ENCODE results near the gene LENG8. TPM values are rescaled to one million over a fixed set of nuclear protein-coding genes. Genes with fewer than 3 reads are reported as not detected.
"Not testable (repeated sequence)": the region's sequence is repeated elsewhere in the genome, so short reads cannot be mapped to it uniquely, and the experiment has no call there.

Gene LENG8
- polyA plus RNA-seq, 1 donor = 248 TPM

DNA sequence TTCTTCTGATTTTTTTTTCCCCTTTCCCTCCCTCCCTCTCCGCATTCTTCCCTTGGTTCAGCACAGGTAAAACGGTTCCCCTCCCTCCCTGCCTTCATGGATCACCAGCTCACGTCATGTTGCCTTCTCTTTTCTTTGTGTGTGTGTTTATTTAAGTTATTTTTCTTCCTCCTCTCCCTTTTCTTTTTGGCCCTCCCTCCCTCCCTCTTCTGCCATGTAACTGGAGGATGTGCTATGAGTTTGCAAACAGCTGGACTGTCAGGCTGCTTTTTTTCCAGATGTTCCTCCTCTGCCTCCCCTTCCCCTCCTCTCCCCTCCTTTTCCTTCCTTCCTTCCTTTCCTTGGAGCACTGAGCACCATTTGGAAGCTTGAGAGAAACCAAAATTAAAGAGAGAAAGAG lies 12.6 kb downstream of the LENG8 start:
- H3K9me3 ChIP-seq (ENCODE audit: control insufficient read depth, low read depth, low read length) = peaks cover 6% of the 10 kb centered on the region
- H3K36me3 ChIP-seq (ENCODE audit: control insufficient read depth, insufficient read depth, low read length) = peaks cover 64% of the 10 kb centered on the region
- no peaks in the 10 kb centered on the region for H3K27me3 ChIP-seq (ENCODE audit: control insufficient read depth, insufficient read depth, low read length)
- no peak overlapping the region for H3K4me3 ChIP-seq (ENCODE audit: low read length)
- H3K27ac ChIP-seq (ENCODE audit: low read length) = peak overlapping the region; percentile 98
- 67% methylated on average over 3 of the region's 3 CpGs for WGBS (ENCODE audit: insufficient coverage, low lambda C conversion rate)
- DNase-seq = no peak
- H3K4me1 ChIP-seq (ENCODE audit: control insufficient read depth, insufficient read depth, low read length) = peaks cover 37% of the 10 kb centered on the region

DNA sequence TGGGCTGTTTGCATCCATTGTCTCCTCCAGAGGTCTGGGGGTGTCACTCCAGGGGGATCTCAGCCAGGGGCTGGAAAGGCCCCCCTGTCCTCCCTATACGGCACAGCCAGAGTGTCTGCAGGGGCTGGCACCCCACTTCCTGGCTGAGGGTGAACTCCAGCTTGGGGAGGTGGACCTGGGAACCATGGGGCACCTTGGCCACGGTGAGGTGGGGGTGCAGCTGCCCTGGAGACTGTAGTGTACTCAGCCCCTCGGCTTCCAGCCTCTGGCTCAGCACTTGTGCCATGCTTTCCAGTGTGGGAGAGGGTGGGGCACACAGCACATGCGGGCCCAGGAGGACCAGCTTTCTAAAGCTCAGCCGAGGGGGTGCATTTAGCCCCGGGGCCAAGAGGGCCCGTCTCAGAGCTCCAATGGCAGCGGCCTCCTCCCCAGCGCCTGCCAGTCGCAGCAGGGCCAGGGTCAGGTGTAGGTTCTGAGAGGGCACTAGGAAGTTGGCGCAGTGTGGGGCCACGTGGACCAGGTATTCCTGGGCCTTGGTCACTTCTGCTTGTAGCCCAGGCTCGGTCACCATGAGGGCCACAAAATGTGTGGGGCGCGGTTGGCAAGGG lies 13.2 kb downstream of the LENG8 start:
- peak overlapping the region; percentile 98 for H3K27ac ChIP-seq (ENCODE audit: low read length)
- no peaks in the 10 kb centered on the region for H3K27me3 ChIP-seq (ENCODE audit: control insufficient read depth, insufficient read depth, low read length)
- peak in 1 of 2 donors; percentile 40 for DNase-seq
- H3K36me3 ChIP-seq (ENCODE audit: control insufficient read depth, insufficient read depth, low read length) = peaks cover 59% of the 10 kb centered on the region
- peaks cover 6% of the 10 kb centered on the region for H3K9me3 ChIP-seq (ENCODE audit: control insufficient read depth, low read depth, low read length)
- H3K4me3 ChIP-seq (ENCODE audit: low read length) = peak overlapping the region; percentile 62
- H3K4me1 ChIP-seq (ENCODE audit: control insufficient read depth, insufficient read depth, low read length) = peaks cover 42% of the 10 kb centered on the region
- no CpG with 5 or more reads among the region's 15 CpGs for WGBS (ENCODE audit: insufficient coverage, low lambda C conversion rate)

DNA sequence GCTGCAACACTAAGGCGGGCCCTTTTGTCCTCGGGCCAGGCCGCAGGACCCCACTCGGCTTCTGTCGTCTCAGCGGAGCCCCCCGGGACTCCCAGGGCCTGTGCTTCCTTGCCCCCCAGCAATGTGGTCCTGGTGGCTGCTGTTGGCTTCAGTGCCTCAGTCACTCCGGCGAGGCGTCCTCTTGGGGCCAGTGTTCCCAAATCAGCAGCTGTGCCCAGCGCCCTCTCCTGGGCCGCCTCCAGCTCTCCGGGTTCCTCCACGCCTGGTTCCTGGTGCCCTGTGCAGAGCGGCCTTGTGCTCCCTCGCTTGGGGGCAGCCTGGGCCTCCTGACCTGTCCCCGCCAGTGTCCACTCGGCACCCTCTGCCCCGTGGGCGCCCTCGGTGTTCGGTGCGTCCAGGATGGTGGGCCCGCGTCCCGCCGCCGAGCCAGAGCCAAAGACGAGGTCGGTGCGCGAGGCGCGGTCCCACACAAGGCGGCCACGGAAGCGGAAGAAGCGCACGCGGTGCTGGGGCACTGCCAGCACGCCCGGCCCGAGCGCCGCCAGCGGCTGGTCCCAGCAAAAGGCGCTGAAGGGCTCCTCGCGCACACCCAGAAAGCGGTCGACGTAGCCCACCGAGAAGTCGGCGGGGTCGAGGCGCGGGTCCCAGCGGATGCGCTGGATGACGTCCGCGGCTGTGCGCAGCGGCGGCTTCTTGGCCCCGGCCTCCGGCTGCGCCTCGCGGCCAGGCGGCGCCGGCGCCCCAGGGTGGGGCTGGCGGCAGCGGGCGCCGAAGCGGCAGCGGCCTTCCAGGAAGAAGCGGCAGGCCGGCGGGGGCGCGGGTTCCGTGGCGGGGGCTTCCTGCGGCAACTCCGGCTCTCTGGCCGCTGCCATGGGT lies 13.9 kb downstream of the LENG8 start:
- Histone ChIP-seq H3K4me3 (ENCODE audit: low read length) (peak overlapping the region; percentile 62), H3K36me3 (ENCODE audit: control insufficient read depth, insufficient read depth, low read length) (peaks cover 53% of the 10 kb centered on the region), H3K27ac (ENCODE audit: low read length) (peak overlapping the region; percentile 98), H3K9me3 (ENCODE audit: control insufficient read depth, low read depth, low read length) (peaks cover 6% of the 10 kb centered on the region), H3K4me1 (ENCODE audit: control insufficient read depth, insufficient read depth, low read length) (peaks cover 47% of the 10 kb centered on the region), H3K27me3 (ENCODE audit: control insufficient read depth, insufficient read depth, low read length) (no peaks in the 10 kb centered on the region)
- DNase-seq = peak in 1 of 2 donors; percentile 82
- WGBS (ENCODE audit: insufficient coverage, low lambda C conversion rate) = no CpG with 5 or more reads among the region's 91 CpGs

DNA sequence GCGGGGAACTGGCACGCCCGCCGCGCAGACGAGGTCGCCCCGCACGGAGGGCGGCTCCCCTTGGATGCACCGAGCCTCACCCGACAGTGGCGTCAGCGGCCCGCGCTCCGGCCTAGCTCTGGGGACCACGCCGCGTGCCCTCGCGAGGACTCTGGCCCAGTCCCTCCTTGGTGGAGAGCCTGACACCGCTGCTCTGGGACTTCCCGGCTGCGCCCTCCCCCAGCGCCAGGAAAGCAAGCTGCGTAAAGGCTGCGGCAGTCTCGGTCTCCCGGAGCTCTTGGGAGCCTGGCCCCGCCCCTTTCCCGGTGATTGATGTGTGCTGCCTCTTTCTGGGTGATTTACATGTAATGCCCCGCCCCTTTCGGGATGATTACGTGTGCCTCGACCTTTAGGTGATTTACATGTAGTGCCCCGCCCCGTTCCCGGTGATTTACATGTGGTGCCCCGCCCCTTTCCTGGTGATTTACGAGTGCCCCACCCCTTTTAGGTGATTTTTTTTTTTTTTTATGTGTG lies 14.6 kb downstream of the LENG8 start, which contains the start of gene LENG9:
Gene LENG9, minus strand, starts transcription at position 248 of the 513 bp plus-strand sequence. CDS start 252 bp downstream, outside the sequence.
- Histone ChIP-seq H3K4me1 (ENCODE audit: control insufficient read depth, insufficient read depth, low read length) (peaks cover 50% of the 10 kb centered on the region), H3K27me3 (ENCODE audit: control insufficient read depth, insufficient read depth, low read length) (no peaks in the 10 kb centered on the region)
- WGBS (ENCODE audit: insufficient coverage, low lambda C conversion rate) = no CpG with 5 or more reads among the region's 41 CpGs

DNA sequence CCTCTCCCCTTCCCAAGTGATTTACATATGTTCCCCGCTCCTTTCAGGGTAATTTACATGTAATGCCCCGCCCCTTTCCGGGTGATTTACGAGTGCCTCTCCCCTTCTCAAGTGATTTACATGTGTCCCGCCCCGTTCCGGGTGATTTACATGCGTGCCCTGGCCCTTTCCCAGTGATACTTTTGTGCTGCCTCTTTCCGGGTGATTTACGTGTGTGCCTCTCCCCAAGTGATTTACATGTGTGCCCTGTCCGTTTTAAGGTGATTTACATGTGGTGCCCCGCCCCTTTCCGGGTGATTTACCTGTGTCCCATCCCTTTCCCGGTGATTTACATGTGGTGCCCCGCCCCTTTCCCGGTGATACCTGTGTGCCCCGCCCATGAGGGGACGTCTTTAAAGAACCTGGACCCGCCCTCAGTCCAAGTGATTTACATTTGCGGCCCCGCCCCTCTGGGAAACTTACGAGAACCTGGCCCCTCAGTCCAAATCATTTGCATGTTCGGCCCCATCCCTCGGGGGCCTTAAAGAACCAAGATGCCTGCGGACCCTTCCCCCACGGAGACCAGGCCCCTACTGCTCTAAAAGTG lies 15.1 kb downstream of the LENG8 start:
- H3K27me3 ChIP-seq (ENCODE audit: control insufficient read depth, insufficient read depth, low read length) = no peaks in the 10 kb centered on the region
- no CpG with 5 or more reads among the region's 26 CpGs for WGBS (ENCODE audit: insufficient coverage, low lambda C conversion rate)
- H3K36me3 ChIP-seq (ENCODE audit: control insufficient read depth, insufficient read depth, low read length) = peaks cover 41% of the 10 kb centered on the region
- H3K4me3 ChIP-seq (ENCODE audit: low read length) = peak overlapping the region; percentile 54
- peaks cover 54% of the 10 kb centered on the region for H3K4me1 ChIP-seq (ENCODE audit: control insufficient read depth, insufficient read depth, low read length)
- peak overlapping the region; percentile 98 for H3K27ac ChIP-seq (ENCODE audit: low read length)
- H3K9me3 ChIP-seq (ENCODE audit: control insufficient read depth, low read depth, low read length) = peaks cover 6% of the 10 kb centered on the region
- peak; percentile 94 to 98 for DNase-seq

More for the DNA sequence above, 14.6 kb downstream of the LENG8 start, which contains the start of gene LENG9:
- Histone ChIP-seq H3K27ac (ENCODE audit: low read length) (peak within 1 kb of the TSS; percentile 98), H3K9me3 (ENCODE audit: control insufficient read depth, low read depth, low read length) (peaks cover 6% of the 10 kb centered on the region), H3K4me3 (ENCODE audit: low read length) (peak within 1 kb of the TSS; percentile 62), H3K36me3 (ENCODE audit: control insufficient read depth, insufficient read depth, low read length) (peaks cover 46% of the 10 kb centered on the region)
- DNase-seq = peak; percentile 99

DNA sequence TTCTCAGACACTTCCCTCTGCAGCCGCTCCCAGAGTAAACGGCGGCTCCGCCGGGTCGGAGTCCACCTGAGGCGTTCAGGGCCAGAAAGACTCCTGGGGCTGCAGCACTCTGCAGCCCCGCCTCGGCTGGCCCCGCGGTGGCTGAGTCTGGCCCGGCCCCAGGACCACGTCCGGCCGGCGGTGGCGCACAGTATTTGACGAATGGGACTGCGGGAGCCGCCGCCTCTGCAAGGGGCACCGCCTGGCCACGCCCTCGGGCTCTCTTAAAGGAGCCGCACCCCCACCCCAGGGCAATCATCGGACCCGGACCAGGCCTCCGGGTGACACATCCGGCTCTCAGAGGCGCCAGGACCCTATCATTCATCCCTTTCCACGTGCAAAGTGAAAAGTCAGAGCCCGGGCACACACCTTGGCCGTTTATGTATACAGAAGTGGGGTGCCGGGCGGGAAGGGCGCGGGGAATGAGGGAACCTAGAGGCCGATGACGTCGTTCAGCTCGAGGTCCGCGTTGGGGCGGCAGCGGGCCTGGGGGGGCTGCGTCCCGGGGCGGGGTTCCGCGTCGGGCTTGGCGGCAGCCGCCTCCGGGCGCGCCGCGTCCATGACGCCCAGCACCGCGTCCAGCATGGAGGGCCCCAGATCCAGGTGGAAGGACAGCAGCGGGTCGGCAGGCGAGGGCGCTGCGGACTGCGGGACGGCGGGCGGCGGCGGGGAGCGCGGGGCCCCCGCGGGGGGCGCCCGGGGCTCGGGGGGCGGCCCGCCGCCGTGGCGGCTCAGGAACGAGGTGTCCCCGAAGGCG lies 15.8 kb downstream of the LENG8 start:
- DNase-seq = peak; percentile 95 to 98
- peak overlapping the region; percentile 98 for H3K27ac ChIP-seq (ENCODE audit: low read length)
- no CpG with 5 or more reads among the region's 87 CpGs for WGBS (ENCODE audit: insufficient coverage, low lambda C conversion rate)
- peak overlapping the region; percentile 54 for H3K4me3 ChIP-seq (ENCODE audit: low read length)
- peaks cover 6% of the 10 kb centered on the region for H3K9me3 ChIP-seq (ENCODE audit: control insufficient read depth, low read depth, low read length)
- peaks cover 56% of the 10 kb centered on the region for H3K4me1 ChIP-seq (ENCODE audit: control insufficient read depth, insufficient read depth, low read length)
- peaks cover 37% of the 10 kb centered on the region for H3K36me3 ChIP-seq (ENCODE audit: control insufficient read depth, insufficient read depth, low read length)
- no peaks in the 10 kb centered on the region for H3K27me3 ChIP-seq (ENCODE audit: control insufficient read depth, insufficient read depth, low read length)

DNA sequence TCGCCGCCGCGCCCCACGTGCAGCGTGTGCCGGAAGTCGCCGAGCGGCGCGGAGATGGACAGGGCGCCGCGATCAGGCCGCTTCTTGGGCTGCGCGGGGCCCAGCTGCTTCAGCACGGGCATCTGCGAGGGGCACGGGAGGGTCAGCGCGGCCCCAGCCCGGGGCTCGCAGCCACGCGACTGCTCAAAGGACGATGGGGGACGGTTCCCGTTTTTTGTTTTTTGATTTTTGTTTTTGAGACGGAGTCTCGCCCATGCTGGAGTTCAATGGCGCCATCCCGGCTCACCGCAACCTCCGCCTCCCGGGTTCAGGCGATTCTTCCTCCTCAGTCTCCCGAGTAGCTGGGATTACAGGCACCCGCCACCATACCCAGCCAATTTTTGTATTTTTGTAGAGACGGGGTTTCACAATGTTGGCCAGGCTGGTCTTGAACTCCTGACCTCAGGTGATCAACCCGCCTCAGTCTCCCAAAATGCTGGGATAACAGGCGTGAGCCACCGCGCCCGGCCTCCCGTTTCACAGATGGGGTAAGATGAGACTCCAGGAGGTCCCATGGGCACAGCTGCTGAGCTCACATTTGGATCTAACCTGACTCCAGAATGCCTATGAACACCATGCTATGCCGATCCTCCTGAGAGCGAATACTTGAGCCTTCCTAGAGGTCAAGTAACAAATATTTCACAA lies 16.6 kb downstream of the LENG8 start:
- Histone ChIP-seq H3K4me3 (ENCODE audit: low read length) (no peak overlapping the region), H3K4me1 (ENCODE audit: control insufficient read depth, insufficient read depth, low read length) (peaks cover 63% of the 10 kb centered on the region), H3K27ac (ENCODE audit: low read length) (peak overlapping the region; percentile 98), H3K36me3 (ENCODE audit: control insufficient read depth, insufficient read depth, low read length) (peaks cover 32% of the 10 kb centered on the region), H3K27me3 (ENCODE audit: control insufficient read depth, insufficient read depth, low read length) (no peaks in the 10 kb centered on the region), H3K9me3 (ENCODE audit: control insufficient read depth, low read depth, low read length) (peaks cover 6% of the 10 kb centered on the region)
- no peak for DNase-seq
- WGBS (ENCODE audit: insufficient coverage, low lambda C conversion rate) = no CpG with 5 or more reads among the region's 49 CpGs

DNA sequence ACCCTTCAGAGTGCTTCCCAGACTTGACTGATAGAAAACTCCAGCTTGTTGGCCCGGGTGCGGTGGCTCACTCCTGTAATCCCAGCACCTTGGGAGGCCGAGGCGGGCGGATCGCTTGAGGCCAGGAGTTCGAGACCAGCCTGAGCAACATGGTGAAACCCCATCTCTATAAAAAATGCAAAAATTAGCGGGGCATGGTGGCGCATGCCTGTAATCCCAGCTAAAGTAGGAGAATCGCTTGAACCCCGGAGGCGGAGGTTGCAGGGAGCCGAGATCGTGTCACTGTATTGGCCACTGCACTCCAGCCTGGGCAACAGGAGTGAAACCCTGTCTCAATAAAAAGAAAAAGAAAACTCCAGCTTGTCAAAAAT lies 17.1 kb downstream of the LENG8 start:
- H3K27me3 ChIP-seq (ENCODE audit: control insufficient read depth, insufficient read depth, low read length); H3K9me3 ChIP-seq (ENCODE audit: control insufficient read depth, low read depth, low read length); DNase-seq; H3K4me3 ChIP-seq (ENCODE audit: low read length): not testable (repeated sequence)
- peaks cover 64% of the 10 kb centered on the region for H3K4me1 ChIP-seq (ENCODE audit: control insufficient read depth, insufficient read depth, low read length)
- peak overlapping the region; percentile 98 for H3K27ac ChIP-seq (ENCODE audit: low read length)
- no CpG with 5 or more reads among the region's 14 CpGs for WGBS (ENCODE audit: insufficient coverage, low lambda C conversion rate)
- peaks cover 27% of the 10 kb centered on the region for H3K36me3 ChIP-seq (ENCODE audit: control insufficient read depth, insufficient read depth, low read length)

DNA sequence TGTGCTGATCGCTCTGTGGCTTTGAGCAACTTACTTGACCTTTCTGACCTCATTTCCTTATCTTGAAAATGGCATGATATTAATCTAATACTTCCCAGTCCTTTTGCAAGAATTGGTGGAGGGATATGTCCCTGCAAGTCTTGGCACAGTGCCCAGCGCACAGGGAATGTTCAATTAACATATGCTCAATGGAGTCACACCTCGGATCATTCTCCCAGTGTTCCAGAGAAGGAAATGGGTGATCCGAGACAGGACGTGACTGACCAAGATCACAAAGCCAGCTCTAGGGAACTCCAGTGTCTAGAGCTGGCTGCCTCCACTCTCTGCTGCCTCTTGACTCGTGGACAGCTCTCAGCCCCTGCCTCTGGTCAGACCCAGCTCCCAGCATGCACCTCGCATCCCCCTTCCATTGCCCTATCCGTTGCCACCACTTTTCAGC lies 20.5 kb downstream of the LENG8 start:
- Histone ChIP-seq H3K27ac (ENCODE audit: low read length) (peak overlapping the region; percentile 98), H3K4me3 (ENCODE audit: low read length) (no peak overlapping the region), H3K36me3 (ENCODE audit: control insufficient read depth, insufficient read depth, low read length) (peaks cover 15% of the 10 kb centered on the region), H3K4me1 (ENCODE audit: control insufficient read depth, insufficient read depth, low read length) (peaks cover 55% of the 10 kb centered on the region), H3K9me3 (ENCODE audit: control insufficient read depth, low read depth, low read length) (peaks cover 10% of the 10 kb centered on the region), H3K27me3 (ENCODE audit: control insufficient read depth, insufficient read depth, low read length) (peaks cover 2% of the 10 kb centered on the region)
- peak in 1 of 2 donors; percentile 49 for DNase-seq
- no CpG with 5 or more reads among the region's 8 CpGs for WGBS (ENCODE audit: insufficient coverage, low lambda C conversion rate)
